Measurements from ENCODE around the gene RUNX3.

The RUNX3 gene

DNA sequence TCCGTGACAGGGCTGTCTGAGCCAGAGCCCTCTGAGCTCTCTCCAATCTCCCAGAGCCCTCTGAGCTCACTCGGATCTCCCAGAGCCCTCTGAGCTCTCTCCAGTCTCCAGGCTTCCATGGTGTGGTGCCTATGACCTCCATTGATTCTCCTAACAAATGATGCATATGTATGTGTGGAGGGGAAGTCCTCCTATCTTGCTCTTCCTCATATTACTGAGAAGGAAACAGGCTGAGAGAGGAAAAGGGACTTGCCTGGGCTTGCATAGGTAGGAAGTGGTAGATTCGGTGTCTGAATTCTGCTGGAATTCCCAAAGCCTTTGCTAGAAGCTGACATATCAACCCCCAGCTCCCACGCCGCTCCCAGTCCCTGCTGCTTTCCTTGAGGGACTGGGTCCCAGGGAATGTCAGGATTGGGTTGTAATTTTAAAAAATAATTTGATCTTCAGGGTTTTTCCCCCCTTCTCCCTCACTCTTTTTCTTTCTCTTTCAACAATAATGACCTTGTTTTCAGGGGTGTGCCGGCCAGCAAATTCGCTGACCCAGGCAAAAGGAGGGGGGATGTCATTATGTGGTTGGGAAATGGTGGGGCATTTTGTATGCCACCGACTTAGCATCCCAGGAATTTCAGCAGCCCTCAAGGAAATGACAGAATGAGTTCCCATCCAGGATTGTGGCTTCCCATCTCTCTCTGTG lies 42.3 kb upstream of the RUNX3 start:
- Histone ChIP-seq H3K9me3 (ENCODE audit: severe bottlenecking) (peaks cover 16% of the 10 kb centered on the region), H3K27me3 (ENCODE audit: insufficient read depth, low read depth, severe bottlenecking) (no peaks in the 10 kb centered on the region), H3K36me3 (no peaks in the 10 kb centered on the region), H3K27ac (peak overlapping the region; percentile 62), H3K4me3 (ENCODE audit: low read depth, low read length) (no peak overlapping the region)
- TF ChIP-seq, protein P1, sequence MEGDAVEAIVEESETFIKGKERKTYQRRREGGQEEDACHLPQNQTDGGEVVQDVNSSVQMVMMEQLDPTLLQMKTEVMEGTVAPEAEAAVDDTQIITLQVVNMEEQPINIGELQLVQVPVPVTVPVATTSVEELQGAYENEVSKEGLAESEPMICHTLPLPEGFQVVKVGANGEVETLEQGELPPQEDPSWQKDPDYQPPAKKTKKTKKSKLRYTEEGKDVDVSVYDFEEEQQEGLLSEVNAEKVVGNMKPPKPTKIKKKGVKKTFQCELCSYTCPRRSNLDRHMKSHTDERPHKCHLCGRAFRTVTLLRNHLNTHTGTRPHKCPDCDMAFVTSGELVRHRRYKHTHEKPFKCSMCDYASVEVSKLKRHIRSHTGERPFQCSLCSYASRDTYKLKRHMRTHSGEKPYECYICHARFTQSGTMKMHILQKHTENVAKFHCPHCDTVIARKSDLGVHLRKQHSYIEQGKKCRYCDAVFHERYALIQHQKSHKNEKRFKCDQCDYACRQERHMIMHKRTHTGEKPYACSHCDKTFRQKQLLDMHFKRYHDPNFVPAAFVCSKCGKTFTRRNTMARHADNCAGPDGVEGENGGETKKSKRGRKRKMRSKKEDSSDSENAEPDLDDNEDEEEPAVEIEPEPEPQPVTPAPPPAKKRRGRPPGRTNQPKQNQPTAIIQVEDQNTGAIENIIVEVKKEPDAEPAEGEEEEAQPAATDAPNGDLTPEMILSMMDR (IDR thresholded peaks at IDR 0.05; ENCODE audit: low read depth, low read length), result no peak
- DNase-seq, result no peak

DNA sequence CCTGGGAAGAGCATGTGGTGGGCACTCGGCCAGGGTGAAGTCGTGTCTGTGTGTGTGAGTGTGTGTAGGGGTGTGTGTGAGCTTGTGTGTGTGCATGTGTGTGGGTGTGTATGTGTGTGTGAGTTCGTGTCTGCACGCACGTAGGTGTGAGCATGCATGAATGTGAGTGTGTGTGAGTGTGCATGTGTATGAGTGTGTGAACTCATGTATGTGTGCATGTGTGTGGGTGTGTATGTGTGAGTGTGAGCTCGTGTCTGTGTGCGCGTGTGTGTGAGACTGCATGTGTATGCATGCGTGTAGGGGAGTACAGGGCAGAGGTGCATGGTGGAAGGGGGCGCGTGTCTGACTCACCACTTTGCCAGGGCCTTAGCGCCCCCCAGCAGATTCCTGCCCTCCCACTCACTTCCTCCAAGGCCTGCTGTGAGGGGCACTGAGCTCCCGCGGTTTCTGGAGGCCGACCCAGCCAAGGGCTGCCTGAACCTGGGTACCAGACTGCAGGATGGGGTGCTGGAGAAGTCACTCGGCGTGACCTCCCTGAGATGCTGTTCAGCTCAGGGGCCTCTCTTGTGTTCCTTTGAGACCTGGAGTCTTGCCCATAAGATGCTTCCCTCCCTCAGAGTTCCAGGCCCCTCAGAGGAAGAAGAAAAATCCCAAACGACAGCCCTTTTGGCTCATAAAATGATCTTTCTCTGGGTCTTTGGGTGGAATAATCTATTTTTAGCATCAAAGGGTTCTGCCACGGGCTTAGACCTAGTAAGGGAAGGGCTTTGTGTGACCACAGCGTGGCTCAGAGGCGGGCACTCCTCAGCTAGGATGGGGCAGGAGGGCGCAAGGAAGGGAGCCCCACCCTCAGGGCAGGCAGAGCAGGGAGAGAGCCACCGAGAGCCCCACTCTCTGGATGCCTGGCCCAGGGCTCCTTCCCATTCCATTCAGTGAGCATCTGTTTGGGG lies 41.1 kb upstream of the RUNX3 start:
- TF ChIP-seq, protein P1 (IDR thresholded peaks at IDR 0.05; ENCODE audit: low read depth, low read length), result no peak
- H3K36me3 ChIP-seq, result no peaks in the 10 kb centered on the region
- H3K4me3 ChIP-seq (ENCODE audit: low read depth, low read length), result no peak overlapping the region
- H3K27ac ChIP-seq, result peak overlapping the region; percentile 71
- H3K9me3 ChIP-seq (ENCODE audit: severe bottlenecking), result peaks cover 13% of the 10 kb centered on the region
- no peak for DNase-seq
- no peaks in the 10 kb centered on the region for H3K27me3 ChIP-seq (ENCODE audit: insufficient read depth, low read depth, severe bottlenecking)

DNA sequence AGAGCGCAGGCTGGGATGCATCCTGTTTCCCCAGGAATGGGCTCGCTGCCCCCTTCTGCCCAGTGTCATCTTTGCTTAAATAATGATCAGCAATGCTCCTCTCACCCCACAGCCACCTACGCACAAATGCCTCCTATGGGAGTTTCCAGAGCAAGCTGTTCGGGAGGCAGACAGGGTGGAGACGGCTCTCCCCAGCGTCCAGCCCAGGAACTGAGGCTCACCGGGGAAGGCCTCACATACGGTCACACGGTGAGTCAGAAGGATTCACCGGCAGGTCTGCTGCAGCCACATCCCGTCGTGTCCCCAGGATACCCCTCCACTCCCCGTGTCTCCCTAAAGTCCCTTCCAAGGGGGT lies 40.3 kb upstream of the RUNX3 start:
- DNase-seq, result peak; percentile 81
- Histone ChIP-seq H3K4me3 (ENCODE audit: low read depth, low read length) (peak overlapping the region; percentile 8; the same call in 1 of the 2 replicates), H3K27me3 (ENCODE audit: insufficient read depth, low read depth, severe bottlenecking) (no peaks in the 10 kb centered on the region), H3K9me3 (ENCODE audit: severe bottlenecking) (peaks cover 8% of the 10 kb centered on the region), H3K36me3 (no peaks in the 10 kb centered on the region), H3K27ac (peak overlapping the region; percentile 71)
- TF ChIP-seq, protein P1 (IDR thresholded peaks at IDR 0.05; ENCODE audit: low read depth, low read length), result no peak; the same call in 1 of the 2 replicates

DNA sequence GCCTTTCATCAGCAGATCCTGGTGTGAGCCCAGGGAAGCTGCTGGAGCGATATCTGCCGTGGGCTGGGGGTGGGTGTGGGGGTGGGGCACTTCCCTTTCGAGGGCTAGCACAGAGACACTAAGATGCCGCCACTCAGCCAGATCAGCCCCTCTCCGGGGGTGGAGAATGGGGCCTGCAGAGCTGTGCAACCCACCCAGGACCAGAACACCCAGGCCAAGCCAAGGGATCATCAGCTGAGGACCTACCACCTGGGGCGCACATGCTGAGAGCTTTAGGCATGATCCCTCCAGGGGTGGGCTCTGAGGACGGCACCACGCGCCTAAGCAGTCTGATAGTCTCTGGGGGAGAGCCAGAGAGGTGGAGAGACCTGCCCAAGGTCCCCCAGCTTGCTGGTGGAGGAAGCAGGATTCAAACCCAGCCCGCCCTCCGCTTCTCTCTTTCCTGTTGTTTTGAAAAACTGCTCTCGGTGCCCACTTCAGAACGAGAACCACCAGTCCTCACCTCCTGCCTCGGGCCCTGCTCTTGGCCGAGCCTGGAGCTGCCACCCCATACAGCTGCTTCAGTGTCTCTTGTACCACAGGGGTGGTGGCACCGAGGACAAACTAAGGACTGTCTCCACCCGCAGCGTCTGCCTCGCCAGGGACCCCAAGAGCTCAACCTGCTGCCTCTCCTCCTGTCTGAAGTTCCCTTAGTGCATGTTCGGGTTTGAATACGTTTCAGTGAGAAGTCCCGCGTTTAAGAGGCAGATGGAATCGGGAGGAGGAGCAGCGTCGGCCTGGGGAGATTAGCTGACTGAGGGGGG lies 39.7 kb upstream of the RUNX3 start:
- no peaks in the 10 kb centered on the region for H3K36me3 ChIP-seq
- peak; percentile 81 for DNase-seq
- peaks cover 2% of the 10 kb centered on the region for H3K9me3 ChIP-seq (ENCODE audit: severe bottlenecking)
- H3K27me3 ChIP-seq (ENCODE audit: insufficient read depth, low read depth, severe bottlenecking), result no peaks in the 10 kb centered on the region
- TF ChIP-seq, protein P1 (IDR thresholded peaks at IDR 0.05; ENCODE audit: low read depth, low read length), result no peak
- peak overlapping the region; percentile 8; the same call in 1 of the 2 replicates for H3K4me3 ChIP-seq (ENCODE audit: low read depth, low read length)
- peak overlapping the region; percentile 71 for H3K27ac ChIP-seq

DNA sequence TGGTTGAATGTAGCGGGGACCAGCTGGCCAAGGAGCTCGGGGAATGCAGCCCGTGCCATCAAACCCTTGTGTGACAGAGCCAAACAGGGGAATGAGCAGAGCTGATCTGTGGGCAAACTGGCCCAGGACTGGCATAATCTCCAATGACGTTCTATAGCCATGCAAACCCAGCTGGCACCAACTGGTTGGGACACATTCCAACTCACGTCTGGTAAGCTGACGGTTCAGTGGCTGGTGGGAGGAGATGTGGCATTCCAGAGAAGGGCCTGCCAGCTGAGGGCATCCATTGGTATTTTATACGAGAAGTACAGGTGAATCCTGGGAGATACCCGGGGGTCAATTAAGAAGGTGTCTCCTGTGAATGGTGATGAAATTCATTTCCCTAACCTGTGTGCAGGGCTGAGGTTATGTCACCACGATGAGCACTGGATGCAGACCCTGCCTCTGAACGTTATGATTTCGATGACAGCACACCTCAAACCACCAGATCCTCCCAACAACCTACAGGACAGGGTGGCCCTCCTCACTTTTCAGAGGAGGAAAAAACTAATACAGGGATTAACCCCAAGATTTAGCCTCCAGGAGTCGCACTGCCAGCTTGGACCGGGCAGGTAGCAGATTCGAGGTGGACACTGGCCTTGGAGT lies 39.0 kb upstream of the RUNX3 start:
- no peak for DNase-seq

More for the DNA sequence above, 39.0 kb upstream of the RUNX3 start:
- TF ChIP-seq, protein P1 (IDR thresholded peaks at IDR 0.05; ENCODE audit: low read depth, low read length), result no peak
- H3K4me3 ChIP-seq (ENCODE audit: low read depth, low read length), result no peak overlapping the region
- H3K27me3 ChIP-seq (ENCODE audit: insufficient read depth, low read depth, severe bottlenecking), result no peaks in the 10 kb centered on the region
- no peaks in the 10 kb centered on the region for H3K9me3 ChIP-seq (ENCODE audit: severe bottlenecking)
- H3K36me3 ChIP-seq, result no peaks in the 10 kb centered on the region
- H3K27ac ChIP-seq, result no peak overlapping the region

All from WERI-Rb-1 (cell line).